PFSK-1 (cell line): ENCODE measurements around the gene ACVRL1.

ENCODE experiments used
- POLR2AphosphoS5 ChIP-seq: IDR thresholded peaks from 2 replicates; pipeline ENCODE4 v1.6.1; 2012; ENCODE audit warnings: low read depth, mild to moderate bottlenecking, control low read depth, low read length, moderate library complexity
- SIN3A ChIP-seq: IDR thresholded peaks from 2 replicates; pipeline ENCODE4 v1.6.1; 2012; ENCODE audit warnings: mild to moderate bottlenecking, low read length, moderate library complexity, borderline replicate concordance; ENCODE audit not compliant: insufficient read depth
- TAF1 ChIP-seq: IDR thresholded peaks from 2 replicates; pipeline ENCODE4 v1.6.1; 2012; ENCODE audit warnings: low read length, control low read depth, borderline replicate concordance; ENCODE audit not compliant: insufficient read depth
- TF ChIP-seq, protein P1 (sequence below), 2 experiments: IDR thresholded peaks; 2 replicates each; pipeline versions ENCODE4 v1.6.1 to v1.8.0; 2011 to 2012; ENCODE audit warnings: low read depth in 2 of 2, low read length in 2 of 2, control low read depth in 1 of 2, inconsistent platforms in 1 of 2, mild to moderate bottlenecking in 1 of 2, moderate library complexity in 1 of 2; ENCODE audit not compliant: insufficient read depth in 1 of 2

DNA sequence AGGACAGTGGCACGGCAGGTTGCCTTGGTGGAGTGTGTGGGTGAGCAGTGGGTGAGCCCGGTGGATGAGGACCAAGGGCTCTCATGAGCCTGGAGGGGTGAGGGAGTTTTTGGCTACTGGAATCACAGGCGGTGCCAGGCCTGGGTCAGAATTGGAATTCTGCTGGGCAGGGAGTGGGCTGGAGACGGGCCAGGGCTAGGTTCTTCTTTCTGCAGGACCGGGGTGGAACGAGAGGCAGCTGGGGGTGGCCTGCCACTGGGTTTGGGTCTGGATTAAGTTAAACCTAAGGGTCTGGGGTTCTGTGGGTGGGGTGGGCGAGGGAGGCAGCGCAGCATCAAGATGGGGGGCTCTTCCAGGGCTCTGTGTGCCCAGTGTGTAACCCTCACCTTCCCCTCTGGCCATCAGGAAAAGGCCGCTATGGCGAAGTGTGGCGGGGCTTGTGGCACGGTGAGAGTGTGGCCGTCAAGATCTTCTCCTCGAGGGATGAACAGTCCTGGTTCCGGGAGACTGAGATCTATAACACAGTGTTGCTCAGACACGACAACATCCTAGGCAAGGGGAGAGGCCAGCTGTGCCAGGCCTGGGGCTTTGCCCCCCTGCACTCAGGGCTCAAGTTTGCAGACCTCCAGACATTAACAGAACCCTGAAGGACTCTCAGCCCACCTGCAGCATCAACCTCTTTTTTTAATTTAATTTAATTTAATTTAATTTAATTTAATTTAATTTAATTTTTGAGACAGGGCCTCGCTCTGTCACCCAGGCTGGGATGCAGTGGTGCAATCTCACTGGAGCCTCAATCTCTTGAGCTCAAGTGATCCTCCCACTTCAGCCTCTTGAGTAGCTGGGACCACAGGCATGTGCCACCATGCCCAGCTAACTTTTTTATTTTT is 7.0 kb downstream of the ACVRL1 start:
- TF ChIP-seq, protein P1, sequence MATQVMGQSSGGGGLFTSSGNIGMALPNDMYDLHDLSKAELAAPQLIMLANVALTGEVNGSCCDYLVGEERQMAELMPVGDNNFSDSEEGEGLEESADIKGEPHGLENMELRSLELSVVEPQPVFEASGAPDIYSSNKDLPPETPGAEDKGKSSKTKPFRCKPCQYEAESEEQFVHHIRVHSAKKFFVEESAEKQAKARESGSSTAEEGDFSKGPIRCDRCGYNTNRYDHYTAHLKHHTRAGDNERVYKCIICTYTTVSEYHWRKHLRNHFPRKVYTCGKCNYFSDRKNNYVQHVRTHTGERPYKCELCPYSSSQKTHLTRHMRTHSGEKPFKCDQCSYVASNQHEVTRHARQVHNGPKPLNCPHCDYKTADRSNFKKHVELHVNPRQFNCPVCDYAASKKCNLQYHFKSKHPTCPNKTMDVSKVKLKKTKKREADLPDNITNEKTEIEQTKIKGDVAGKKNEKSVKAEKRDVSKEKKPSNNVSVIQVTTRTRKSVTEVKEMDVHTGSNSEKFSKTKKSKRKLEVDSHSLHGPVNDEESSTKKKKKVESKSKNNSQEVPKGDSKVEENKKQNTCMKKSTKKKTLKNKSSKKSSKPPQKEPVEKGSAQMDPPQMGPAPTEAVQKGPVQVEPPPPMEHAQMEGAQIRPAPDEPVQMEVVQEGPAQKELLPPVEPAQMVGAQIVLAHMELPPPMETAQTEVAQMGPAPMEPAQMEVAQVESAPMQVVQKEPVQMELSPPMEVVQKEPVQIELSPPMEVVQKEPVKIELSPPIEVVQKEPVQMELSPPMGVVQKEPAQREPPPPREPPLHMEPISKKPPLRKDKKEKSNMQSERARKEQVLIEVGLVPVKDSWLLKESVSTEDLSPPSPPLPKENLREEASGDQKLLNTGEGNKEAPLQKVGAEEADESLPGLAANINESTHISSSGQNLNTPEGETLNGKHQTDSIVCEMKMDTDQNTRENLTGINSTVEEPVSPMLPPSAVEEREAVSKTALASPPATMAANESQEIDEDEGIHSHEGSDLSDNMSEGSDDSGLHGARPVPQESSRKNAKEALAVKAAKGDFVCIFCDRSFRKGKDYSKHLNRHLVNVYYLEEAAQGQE (IDR thresholded peaks at IDR 0.05; ENCODE audit: insufficient read depth in 1 of 2, low read depth in 2 of 2, low read length in 2 of 2) = no peak
- TF ChIP-seq POLR2AphosphoS5 = no peak
- no peak for TF ChIP-seq TAF1
- TF ChIP-seq SIN3A = no peak
